NCI-H1930 (cell line): Measurements from ENCODE around the gene DNM1.
A peak's percentile ranks its signal among the peaks of the same experiment; 100 is the strongest.
"Not testable (repeated sequence)": the region's sequence is repeated elsewhere in the genome, so short reads cannot be mapped to it uniquely, and the experiment has no call there.

Experiments used
- DNase-seq, 2 experiments: peaks; one replicate each; lab custom pipeline; 2025; lab: John Stamatoyannopoulos, UW

Gene DNM1

DNA sequence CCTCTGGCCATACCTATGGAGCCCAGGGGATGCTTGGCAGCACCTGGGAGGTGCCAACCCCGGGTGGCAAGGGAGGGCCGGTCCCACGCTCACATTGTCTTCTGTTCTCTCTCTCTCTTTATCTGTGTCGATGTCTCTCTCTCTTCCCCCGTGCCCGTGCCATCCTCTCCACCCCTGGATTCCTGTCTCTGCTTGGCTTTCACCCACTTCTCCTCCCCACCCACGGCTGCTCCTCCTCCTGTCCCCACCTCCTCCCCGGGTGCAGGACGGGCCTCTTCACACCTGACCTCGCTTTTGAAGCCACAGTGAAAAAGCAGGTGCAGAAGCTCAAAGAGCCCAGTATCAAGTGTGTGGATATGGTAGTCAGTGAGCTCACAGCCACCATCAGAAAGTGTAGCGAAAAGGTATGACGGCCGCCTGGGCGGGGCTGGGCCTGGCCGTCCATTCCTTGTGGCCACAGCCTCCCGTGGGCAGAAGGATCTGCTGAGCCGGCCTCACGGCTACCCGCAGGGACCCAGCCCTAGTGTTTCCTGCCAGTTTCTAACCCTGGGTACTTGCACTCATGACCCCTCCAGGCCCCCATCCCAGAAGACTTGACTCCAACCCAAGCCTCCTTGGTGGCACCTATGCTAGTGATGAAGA, 22.7 kb downstream of the DNM1 start:
- DNase-seq = no peak

DNA sequence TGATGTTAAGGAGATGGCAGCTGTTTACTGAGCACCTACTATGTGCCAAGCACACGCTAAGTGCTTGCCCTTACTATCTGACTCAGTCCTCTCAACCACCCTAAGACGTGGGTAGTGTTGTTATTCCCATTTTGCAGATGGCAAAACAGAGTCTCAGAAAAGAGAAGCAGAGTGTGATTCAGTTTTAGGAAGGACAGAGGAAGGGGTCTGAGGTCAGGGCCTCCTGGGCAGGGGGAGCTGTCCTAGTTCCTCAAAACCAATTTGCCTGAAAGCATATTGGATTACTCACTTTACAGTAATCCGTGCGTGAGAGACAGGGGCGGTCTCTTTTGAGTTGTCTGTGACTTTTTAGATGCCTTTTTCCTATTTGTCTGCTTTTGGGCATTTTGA, 23.2 kb downstream of the DNM1 start:
- no peak for DNase-seq

DNA sequence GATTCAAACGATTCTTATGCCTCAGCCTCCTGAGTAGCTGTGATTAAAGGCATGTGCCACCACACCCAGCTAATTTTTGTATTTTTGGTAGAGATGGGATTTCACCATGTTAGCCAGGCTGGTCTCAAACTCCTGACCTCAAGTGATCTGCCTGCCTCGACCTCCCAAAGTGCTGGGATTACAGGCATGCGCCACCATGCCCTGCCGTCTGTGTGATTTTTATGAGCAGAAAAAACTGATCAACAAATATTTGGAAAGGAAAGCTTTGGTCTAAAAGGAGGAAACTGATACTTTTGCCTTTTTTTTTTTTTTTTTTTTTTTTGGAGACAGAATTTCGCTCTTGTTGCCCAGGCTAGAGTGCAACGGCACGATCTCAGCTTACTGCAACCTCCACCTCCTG, 27.7 kb downstream of the DNM1 start:
- not testable (repeated sequence) for DNase-seq

DNA sequence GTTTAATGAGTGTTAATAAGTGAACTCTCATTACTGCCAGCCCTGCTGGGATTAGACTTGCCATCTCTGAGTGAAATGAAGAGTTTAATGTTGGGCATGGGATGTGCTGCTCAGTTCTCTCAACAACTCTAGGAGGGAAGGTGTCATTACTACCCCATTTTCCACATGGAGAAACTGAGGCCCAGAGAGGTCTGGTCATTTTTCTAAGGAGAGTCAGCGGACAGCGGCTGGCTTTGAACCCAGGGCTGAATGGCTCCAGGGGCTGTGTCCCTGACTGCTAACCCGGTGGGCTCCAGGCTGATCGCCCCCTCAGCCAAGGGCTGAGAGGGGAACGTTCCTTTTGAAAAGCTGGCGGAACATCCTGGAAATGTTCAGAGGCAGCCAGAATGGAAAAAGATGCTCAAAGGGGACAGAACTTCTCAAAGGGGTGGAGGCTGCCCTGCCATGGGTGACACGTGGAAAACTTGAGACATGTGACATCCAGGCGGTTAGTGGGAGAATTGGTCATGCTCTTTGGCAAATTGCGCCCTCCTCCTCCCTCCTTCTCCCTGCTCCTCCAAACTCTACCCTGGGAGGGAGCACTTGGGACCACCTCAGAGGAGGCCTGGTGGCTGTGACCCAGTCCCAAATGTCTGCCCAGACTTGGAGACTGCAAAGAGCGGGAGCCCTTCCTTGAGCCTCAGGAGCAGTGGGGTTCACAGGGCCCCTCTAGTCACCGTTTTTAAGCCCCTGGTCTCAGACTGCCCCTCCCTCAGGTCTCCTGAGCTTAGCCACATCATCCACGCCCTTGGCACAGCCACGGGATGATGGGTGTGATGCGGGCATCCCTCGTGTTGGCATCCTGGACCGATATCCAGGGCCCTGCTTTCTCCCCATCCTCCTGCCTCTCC, 28.7 kb downstream of the DNM1 start:
- no peak for DNase-seq

DNA sequence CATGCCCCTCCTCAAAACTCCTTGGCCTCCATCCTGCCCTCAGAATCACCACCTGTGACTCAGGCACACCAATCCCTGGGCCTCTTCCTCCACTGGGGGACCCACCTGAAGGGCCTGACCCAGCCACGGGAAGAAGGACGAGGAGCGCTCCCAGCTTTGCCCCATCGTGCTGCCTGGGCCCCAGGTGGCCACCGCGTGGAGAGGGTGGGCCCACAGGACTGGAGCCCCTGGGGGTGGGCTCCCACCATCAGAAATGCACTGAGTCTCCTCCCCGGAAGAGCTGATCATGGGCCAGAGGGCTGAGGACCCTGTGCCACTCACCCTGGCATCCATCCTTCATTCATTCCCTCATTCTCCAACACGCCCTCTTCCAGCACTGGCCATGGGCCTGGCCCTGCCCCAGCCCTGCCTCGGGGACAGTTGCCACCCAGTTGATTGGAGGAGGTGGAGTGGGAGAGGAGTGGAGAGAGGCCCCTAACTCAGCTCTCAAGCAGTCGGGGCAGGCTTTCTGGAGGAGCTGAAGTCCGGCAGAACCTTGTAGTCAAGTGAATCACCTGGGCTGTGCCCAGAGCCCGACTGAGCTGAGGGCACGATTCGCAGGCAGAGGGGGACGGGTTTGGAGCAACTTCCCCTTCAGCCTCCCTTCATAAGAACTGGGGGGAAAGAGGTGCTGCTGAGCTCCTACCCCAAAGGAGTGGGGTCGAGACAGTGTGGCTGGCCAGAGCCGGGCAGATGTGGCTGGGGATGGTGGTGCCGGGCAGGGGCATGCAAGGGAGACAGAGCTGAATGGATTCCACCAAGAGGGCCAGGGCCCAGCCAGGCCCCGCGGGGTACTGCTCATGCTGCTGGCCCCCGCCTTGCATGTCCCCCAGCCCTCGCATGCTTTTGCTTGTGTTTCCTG, 29.6 kb downstream of the DNM1 start:
- DNase-seq = no peak

DNA sequence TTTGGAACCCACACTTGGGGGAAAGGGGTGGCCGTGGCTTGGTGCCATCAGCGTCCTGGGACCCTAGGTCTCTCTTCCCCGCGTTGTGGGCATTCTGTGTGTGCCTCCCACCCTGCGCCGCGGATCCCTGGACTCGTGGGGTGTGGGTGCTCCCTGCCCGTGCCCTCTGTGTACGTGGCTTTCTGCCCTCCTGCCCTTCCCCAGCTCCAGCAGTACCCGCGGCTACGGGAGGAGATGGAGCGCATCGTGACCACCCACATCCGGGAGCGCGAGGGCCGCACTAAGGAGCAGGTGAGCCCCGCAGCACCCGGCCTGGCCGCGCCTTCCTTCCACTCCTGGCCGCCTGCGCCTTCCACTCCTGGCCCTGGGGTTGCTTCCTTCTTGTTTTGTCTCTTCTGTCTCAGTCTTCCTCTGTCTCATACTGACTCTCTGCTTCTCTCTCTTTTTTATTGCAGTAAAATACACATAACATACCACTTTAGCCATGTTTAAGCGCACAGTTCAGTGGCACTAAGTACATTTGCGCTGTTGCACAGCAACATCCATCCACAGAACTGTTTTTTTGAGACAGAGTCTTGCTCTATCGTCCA, 30.7 kb downstream of the DNM1 start:
- DNase-seq = no peak

DNA sequence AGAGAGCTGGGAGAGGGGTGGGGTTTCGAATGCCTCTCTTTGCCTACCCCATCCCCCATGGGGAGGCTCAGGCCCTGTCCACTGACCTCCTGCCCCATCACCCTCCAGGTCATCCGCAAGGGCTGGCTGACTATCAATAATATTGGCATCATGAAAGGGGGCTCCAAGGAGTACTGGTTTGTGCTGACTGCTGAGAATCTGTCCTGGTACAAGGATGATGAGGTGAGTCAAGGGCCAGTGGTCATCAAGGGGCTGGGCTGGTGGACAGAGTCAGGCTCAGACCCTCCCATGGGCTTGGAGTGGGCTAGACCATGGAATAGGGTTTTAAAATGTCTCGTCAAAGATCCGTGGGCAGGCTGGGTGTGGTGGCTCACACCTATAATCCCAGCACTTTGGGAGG, 38.9 kb downstream of the DNM1 start:
- DNase-seq = no peak

DNA sequence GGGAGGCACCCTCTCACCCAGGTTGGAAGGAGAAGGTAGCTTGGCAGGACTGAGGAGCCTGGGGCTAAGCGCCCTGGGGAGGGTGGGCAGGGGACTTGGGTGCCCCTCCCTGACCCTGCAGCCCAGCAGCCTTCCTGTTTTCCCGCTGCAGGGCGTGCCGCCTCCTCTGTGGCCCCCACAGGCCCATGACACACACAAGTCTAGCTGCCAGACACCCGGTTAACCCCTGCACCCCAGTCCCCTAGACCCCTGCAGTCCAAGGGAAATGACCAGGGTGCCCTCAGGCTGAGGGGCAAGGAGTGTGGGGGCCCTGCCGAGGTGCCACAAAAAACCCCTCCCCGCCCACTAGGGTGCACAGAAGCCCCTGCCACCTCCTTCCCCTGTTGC, 39.6 kb downstream of the DNM1 start:
- no peak for DNase-seq

DNA sequence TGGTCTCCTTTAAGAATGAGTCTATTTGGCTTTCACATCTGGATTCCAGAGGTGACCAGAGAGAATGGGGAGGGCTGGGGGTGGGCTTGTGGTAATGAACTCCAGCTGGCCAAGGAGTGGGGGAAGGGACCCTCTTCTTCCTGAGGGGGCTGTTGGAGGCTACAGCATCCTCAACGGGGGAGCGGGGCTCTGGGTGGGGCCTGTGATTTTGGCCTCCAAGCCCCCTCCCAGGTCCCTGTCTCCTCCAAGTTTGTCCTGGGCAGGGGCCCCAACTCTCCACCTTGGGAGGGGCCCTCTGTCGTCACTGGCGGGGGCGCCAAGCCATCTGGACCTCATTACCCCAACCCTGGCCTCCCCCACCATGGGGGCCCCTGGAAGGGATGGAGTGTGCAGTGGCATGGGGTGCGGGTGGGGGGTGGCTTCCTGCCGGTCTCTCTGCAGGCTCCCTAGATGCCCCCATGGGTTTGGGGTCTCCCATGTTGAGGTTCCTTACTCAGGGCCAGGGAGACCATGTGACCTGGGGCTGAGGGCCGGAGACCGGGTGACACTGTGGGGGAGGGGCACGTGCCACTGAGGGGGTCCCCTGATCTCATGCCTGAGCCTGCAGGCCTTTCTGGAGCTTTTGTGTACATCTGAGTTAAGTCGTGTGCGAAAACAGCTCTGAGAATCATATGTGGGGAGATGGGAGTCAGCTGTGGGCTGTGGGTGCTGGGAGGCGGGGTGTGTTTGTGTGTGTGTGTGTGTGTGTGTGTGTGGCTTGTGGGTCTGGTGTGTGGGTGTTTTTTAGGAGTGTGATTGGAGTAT, 40.2 kb downstream of the DNM1 start:
- DNase-seq = no peak

DNA sequence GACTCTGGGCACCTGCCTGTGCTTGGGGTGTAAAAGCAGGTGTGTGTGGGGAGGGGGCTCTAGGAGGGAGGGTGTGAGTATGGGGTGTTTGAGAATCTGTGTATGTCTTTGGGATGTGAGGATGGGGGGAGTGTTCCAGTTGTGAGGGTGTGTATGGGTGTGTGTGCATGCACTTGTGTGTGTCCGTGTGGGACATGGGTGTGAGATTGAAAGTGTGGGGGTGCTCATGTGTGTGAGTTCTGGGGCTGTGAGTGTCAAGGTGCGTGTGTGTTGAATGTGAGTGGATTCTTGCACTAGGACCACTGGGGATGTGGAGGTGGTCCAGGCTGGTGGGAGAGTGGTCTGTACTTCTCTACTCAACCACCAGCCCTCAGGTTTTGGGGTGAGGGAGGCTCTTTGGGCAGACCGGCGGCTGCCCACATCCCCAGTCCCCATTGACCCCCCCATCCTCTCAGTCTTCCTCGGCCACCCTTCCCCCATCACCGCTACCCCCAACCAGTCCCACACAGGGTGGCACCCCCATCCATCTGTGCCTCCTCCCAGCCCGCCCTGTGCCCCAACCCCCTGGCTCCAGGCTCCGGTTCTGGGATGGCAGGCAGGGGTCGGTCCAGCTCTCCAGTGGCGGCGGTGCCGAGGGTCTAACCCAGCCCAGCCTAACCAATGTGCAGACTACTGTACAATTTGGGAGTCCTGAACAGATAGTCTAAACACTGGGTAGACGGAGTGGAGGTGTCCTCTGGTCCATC, 41.1 kb downstream of the DNM1 start:
- no peak for DNase-seq

DNA sequence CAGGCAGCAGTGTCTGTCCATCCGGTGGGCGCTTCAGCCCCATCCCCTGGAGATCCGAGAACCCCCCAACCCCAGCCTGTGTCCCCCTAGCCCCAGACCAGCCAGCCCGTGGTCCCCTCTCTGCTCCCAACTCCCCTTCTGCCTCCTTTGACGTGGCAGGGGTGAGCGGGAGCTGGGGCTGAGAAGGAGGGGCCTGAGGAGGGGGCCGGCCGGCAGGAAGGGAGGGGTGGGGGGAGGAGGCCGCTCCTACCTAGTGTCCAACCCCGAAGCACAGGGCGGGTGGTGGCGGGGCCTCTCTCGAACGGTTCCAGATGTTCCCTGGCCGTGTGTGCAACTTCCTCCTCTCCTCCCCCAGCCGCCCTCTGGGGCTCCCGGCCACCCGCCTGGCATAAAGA, 41.7 kb downstream of the DNM1 start:
- no peak for DNase-seq

DNA sequence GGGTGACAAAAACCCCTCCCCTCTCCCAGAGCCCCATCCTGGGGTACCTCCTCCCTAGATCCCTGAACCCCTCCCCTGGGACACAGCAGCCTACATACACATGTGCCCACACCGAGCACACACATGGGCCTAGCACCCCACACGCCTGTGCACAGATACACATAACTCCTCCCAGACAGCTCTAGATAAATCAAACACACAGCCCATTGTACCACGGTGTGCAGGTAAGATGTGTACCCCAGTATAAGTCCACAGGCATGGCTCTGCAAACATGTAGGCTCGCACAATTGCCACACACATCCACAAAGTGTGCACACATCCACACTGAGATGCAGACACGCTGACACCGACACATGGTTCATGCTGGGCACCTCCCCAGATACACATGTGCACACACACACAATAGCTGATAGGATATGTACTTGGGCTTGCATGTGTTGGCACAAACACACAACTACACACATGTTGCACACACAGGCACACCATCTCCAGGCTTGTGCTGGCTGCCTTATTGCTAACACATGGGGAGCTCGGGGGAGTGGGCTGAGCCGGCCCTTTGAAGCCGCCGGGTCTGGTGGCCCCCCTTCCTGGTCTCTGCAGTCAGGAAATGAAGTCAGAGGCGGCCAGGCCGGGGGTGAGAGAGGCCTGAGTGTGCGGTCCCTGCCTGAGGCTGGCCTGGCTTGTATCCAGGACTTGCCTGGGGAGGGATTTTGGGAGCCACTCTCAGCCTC, 42.4 kb downstream of the DNM1 start:
- no peak for DNase-seq

DNA sequence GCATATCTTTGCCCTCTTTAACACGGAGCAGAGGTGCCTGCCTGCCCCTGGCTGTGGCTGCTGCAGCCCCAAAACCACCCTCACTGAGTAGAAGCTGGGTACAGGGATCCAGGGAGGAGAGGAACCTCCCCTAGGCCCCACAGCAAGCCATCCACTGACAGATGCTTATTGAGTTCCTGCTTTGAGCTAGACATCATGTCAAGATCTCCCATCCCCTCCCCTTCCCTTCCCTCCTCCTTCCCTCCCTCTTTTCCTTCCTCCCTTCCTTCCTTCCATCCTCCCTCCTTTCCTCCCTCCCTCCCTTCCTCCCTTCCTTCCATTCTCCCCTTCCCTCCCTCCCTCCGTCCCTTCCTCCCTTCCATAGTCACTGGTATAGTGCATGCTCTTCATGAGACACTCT, 43.3 kb downstream of the DNM1 start:
- no peak for DNase-seq

DNA sequence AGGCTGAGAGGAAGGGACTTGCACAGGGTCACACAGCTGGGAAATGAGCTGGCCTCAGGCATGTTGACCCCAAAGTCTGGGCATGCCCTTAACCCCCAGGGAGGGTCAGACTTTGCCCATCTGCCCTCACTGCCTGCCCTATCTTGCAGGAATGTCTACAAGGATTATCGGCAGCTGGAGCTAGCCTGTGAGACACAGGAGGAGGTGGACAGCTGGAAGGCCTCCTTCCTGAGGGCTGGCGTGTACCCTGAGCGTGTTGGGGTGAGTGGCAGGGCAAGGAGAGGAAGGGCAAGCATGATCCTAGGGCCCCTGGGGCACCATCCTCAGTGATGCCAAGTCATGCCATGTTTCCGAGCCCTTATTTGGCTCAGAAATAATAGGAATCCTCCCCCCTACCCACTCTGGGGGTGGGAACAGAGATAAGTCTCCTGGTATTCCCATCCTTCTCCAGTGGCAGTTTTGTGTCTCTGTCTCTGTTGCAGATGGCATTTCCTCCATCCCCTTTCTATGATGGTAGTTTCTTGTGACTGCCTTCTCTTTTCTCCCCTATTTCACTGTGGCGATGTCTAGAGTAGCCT, 44.1 kb downstream of the DNM1 start:
- no peak for DNase-seq

DNA sequence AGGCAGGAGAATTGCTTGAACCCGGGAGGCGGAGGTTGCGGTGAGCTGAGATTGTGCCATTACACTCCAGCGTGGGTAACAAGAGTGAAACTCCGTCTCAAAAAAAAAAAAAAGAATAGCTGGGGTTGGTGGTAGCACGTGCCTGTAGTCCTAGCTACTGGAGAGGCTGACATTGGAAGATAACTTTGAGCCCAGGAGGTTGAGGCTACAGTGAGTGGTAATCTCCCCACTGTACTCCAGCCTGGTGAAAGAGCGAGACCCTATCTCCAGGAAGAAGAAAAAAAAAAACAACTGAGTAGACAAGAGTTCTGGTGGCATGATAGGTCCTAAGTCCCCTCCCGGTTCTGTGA, 46.4 kb downstream of the DNM1 start:
- no peak for DNase-seq

DNA sequence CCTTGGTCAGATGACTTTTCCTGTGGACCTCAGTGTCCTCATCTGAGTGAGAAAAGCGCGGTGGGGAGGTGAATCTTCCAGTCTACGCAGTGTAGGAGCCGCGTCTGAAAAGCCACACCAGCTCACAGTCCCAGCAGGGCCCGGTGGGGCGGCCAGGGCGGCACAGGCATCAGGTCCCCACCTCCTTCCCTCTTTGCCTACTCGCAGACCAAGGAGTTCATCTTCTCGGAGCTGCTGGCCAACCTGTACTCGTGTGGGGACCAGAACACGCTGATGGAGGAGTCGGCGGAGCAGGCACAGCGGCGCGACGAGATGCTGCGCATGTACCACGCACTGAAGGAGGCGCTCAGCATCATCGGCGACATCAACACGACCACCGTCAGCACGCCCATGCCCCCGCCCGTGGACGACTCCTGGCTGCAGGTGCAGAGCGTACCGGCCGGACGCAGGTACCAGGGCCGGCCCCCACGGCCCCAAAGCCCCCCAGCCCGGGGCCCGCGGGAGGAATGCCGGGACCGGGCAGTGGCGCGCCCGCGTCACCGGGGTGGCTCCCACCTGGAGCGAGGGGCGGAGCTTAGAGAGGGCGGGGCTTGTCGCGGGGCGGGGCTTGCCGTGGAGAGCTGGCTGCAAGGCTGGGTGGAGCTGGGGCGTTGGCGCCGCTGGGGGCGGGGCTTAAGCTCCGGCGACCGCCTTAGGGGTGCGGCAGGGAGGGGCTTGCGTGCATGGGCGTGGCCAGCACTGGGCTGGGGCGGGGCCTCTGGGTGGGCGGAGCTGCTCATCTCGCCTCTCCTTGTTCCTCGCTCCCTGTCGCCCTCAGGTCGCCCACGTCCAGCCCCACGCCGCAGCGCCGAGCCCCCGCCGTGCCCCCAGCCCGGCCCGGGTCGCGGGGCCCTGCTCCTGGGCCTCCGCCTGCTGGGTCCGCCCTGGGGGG, 47.0 kb downstream of the DNM1 start:
- DNase-seq = peak; percentile 81 to 82

DNA sequence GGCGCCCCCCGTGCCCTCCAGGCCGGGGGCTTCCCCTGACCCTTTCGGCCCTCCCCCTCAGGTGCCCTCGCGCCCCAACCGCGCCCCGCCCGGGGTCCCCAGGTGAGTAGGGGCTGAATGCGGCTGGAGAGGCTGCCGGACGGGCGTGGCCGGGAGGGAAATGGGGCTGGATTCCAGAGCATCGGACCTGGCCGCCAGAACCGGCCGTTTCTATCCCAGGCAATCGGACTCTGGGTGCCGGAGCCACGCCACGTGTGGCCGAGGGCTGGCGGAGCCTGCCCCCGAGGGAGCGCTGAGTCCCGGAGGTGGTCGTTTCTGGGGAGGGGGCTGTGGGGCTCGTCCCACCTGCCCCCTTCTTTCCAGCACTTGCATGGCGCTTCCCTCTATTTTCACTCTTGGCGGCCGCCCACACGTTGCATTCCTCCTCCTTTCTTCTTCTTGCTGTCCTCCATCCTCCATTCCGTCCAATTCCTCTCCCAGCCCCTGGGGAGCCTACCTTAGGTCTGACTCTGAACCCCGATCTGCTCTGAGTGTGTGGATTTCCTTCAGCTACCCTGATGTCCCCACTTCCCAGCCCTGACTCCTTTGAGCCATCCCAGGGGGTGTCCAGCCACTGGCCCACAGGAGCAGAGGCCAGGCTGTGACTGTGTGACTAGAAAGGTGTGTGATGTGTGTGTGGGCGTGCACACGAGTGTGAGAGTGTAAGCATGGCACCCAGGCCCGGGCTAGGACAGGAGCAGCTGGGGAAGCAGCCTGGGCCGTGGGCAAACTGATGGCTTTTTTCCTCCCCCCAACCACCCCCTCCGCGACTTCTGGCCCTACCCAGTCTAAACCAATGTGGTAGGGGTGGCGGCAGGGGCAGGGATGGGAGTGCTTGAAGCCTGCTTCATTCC, 47.9 kb downstream of the DNM1 start:
- no peak for DNase-seq

DNA sequence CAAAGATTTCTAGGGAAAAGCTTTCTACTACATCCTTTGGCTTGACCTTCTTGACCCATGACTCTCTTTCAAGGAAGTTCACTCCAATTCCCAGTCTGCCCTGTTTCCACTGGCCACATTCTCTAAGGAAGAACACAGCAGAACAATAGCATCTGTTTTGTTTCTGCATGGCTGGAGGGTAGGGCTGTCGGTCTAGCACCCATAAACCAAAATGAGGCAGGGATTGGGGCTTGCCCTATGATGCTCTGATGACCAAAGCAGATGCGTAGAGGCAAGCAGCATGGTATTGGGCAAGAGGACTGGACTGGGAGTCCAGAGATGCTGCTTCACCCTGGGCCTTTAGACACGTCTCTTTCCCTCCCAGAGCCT, 48.5 kb downstream of the DNM1 start:
- DNase-seq = no peak
